Suprapubic skin (tissue), 4 donors: ENCODE measurements around the gene RASSF7.

ENCODE experiments used
- EP300 ChIP-seq: sonication (generic); formaldehyde crosslinking; IDR thresholded peaks from one replicate; pipeline ENCODE4 v1.6.1; 2017; ENCODE audit warnings: antibody characterized with exemption
- POLR2A ChIP-seq, 2 donors: fragments of 450-650 bp; IDR thresholded peaks; one replicate each; pipeline ENCODE4 v1.6.1; 2017; ENCODE audit warnings: antibody characterized with exemption in 2 of 2, mild to moderate bottlenecking in 2 of 2, moderate library complexity in 2 of 2
- POLR2AphosphoS5 ChIP-seq, 3 donors: sonication (generic); formaldehyde crosslinking; IDR thresholded peaks; one replicate each; pipeline ENCODE4 v1.6.1; 2017; ENCODE audit warnings: antibody characterized with exemption in 3 of 3
- TF ChIP-seq, protein P1 (sequence below), 2 donors: fragments of 200-600 bp in 1 of 2; fragments of 450-650 bp in 1 of 2; sonication (generic) in 1 of 2; IDR thresholded peaks; one replicate each; pipeline ENCODE4 v1.5.1; 2016 to 2019; ENCODE audit warnings: antibody characterized with exemption in 2 of 2, mild to moderate bottlenecking in 1 of 2, moderate library complexity in 1 of 2

DNA sequence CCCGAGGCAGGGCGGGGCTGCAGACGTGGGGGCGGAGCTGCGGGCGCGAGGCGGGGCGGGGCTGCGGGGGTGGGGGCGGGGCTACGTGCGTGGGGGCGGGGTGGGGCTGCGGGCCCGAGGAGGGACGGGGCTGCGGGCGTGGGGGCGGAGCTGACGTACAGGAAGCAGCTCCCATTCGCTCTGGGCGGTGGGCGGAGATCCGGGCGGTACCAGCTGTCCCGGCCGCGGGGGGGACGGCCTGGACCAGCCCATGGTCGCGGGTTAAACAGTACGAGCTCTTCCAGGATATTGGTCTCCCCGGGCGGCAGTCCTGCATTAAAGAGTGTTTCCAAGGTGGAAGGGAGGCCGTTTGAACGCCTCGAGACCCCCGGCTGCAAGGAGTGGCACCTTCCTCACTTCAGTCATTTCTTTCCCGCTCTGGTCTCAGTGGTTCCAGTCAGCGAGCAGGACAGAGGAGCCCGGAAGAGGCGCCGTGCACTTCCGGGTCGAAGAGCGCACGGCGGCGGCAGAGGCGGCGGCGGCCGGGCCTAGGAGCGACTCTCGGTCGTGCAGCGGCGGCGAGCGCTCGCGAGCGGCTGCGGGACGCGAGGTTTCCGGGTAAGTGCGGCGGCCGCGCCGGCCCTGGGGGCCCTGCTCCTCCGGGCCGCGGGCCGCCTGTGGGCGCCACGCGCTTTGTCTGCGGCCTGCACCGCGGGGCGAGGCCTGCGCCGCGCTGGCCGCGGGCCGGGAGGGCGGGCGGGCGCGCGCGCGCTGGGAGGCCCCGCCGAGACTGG lies 15.4 kb downstream of the RASSF7 start, which contains the start of gene PHRF1:
- no peak for TF ChIP-seq EP300
- TF ChIP-seq POLR2A (IDR thresholded peaks at IDR 0.05) = peak; percentile 48 to 69
- TF ChIP-seq, protein P1, sequence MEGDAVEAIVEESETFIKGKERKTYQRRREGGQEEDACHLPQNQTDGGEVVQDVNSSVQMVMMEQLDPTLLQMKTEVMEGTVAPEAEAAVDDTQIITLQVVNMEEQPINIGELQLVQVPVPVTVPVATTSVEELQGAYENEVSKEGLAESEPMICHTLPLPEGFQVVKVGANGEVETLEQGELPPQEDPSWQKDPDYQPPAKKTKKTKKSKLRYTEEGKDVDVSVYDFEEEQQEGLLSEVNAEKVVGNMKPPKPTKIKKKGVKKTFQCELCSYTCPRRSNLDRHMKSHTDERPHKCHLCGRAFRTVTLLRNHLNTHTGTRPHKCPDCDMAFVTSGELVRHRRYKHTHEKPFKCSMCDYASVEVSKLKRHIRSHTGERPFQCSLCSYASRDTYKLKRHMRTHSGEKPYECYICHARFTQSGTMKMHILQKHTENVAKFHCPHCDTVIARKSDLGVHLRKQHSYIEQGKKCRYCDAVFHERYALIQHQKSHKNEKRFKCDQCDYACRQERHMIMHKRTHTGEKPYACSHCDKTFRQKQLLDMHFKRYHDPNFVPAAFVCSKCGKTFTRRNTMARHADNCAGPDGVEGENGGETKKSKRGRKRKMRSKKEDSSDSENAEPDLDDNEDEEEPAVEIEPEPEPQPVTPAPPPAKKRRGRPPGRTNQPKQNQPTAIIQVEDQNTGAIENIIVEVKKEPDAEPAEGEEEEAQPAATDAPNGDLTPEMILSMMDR (IDR thresholded peaks at IDR 0.05) = no peak
- peak in 2 of 3 donors; percentile 83 to 93 for TF ChIP-seq POLR2AphosphoS5 (IDR thresholded peaks at IDR 0.05)
